Neural cell (in vitro differentiated cells): ENCODE results near the gene NT5C3A. TPM values are rescaled to one million over a fixed set of nuclear protein-coding genes. Genes with fewer than 3 reads are reported as not detected.
A peak's percentile ranks its signal among the peaks of the same experiment; 100 is the strongest.

Source experiments
- H2AFZ ChIP-seq: fragments of 200-600, 300-800 bp; sonication (generic), shearing (Covaris generic); 2 replicates; pipeline ENCODE4 v1.6.0; 2014; ENCODE audit warnings: low read depth, mild to moderate bottlenecking, antibody characterized with exemption, low read length, moderate library complexity
- H3F3A ChIP-seq: fragments of 200-600 bp; shearing (Covaris generic); 2 replicates; pipeline ENCODE4 v1.6.1; 2016; ENCODE audit warnings: mild to moderate bottlenecking, moderate library complexity, mixed read lengths, antibody characterized with exemption, low read length; ENCODE audit not compliant: insufficient read depth, poor library complexity, severe bottlenecking
- H3K27ac ChIP-seq: fragments of 200-600, 300-800 bp; sonication (generic), shearing (Covaris generic); 2 replicates; pipeline ENCODE4 v1.5.1; 2014; ENCODE audit warnings: mild to moderate bottlenecking, low read length, moderate library complexity
- H3K27me3 ChIP-seq: fragments of 300-800, 200-600 bp; sonication (generic), shearing (Covaris generic); 2 replicates; pipeline ENCODE4 v1.6.0; 2014; ENCODE audit warnings: mild to moderate bottlenecking, low read depth, low read length, moderate library complexity; ENCODE audit not compliant: insufficient read depth
- H3K36me3 ChIP-seq: fragments of 300-800, 200-600 bp; sonication (generic), shearing (Covaris generic); 2 replicates; pipeline ENCODE4 v1.5.1; 2014; ENCODE audit warnings: mild to moderate bottlenecking, antibody characterized with exemption, low read length, moderate library complexity; ENCODE audit not compliant: insufficient read depth
- H3K4me2 ChIP-seq: fragments of 300-800, 200-600 bp; sonication (generic), shearing (Covaris generic); 2 replicates; pipeline ENCODE4 v1.6.0; 2014; ENCODE audit warnings: mild to moderate bottlenecking, low read length
- H3K4me3 ChIP-seq: fragments of 300-800, 200-600 bp; sonication (generic), shearing (Covaris generic); 2 replicates; pipeline ENCODE4 v1.5.1; 2014; ENCODE audit warnings: mild to moderate bottlenecking, low read length, moderate library complexity
- H3K79me2 ChIP-seq: fragments of 200-600 bp; shearing (Covaris generic); replicated peaks from 2 replicates; pipeline ENCODE4 v1.6.0; 2014; ENCODE audit warnings: mild to moderate bottlenecking, low read length, moderate library complexity; ENCODE audit not compliant: insufficient read depth
- H3K9ac ChIP-seq: fragments of 300-800, 200-600 bp; sonication (generic), shearing (Covaris generic); 2 replicates; pipeline ENCODE4 v1.6.1; 2016; ENCODE audit warnings: mild to moderate bottlenecking, low read length, mixed read lengths
- H3K9me2 ChIP-seq: fragments of 200-600 bp; shearing (Covaris generic); 2 replicates; pipeline ENCODE4 v1.6.1; 2016; ENCODE audit warnings: mild to moderate bottlenecking, low read length, mixed read lengths; ENCODE audit not compliant: insufficient read depth
- H3K9me3 ChIP-seq: fragments of 200-600, 300-800 bp; sonication (generic), shearing (Covaris generic); 2 replicates; pipeline ENCODE4 v1.6.1; 2016; ENCODE audit warnings: mild to moderate bottlenecking, mixed run types, low read length, moderate library complexity, mixed read lengths
- H4K20me1 ChIP-seq: fragments of 200-600 bp; shearing (Covaris generic); 2 replicates; pipeline ENCODE4 v1.6.1; 2016; ENCODE audit warnings: mild to moderate bottlenecking, mixed run types; ENCODE audit not compliant: insufficient read depth
- EP300 ChIP-seq: fragments of 450-650 bp; conservative IDR thresholded peaks from 2 replicates; pipeline ENCODE4 v1.6.1; 2014; ENCODE audit warnings: antibody characterized with exemption, mild to moderate bottlenecking, moderate library complexity; ENCODE audit not compliant: poor library complexity, severe bottlenecking
- EZH2 ChIP-seq: fragments of 200-600, 300-800 bp; shearing (Covaris generic), sonication (generic); IDR thresholded peaks from 2 replicates; pipeline ENCODE4 v1.6.1; 2014; ENCODE audit warnings: antibody characterized with exemption, low read length, borderline replicate concordance, mild to moderate bottlenecking; ENCODE audit not compliant: insufficient read depth, poor library complexity, severe bottlenecking
- MXI1 ChIP-seq: fragments of 450-650 bp; conservative IDR thresholded peaks from 2 replicates; pipeline ENCODE4 v1.6.1; 2014; ENCODE audit warnings: antibody characterized with exemption, mild to moderate bottlenecking; ENCODE audit not compliant: poor library complexity, severe bottlenecking
- POLR2AphosphoS5 ChIP-seq: IDR thresholded peaks from 2 replicates; pipeline ENCODE4 v1.6.1; 2012
- RAD21 ChIP-seq: fragments of 450-650 bp; conservative IDR thresholded peaks from 2 replicates; pipeline ENCODE4 v1.6.1; 2014; ENCODE audit warnings: antibody characterized with exemption, mild to moderate bottlenecking, moderate library complexity
- SMC3 ChIP-seq: fragments of 450-650 bp; conservative IDR thresholded peaks from 2 replicates; pipeline ENCODE4 v1.6.1; 2014; ENCODE audit warnings: antibody characterized with exemption, mild to moderate bottlenecking, moderate library complexity; ENCODE audit not compliant: poor library complexity
- TAF1 ChIP-seq: IDR thresholded peaks from 2 replicates; pipeline ENCODE4 v1.6.1; 2012; ENCODE audit warnings: low read depth
- polyA plus RNA-seq: library from polyadenylated mRNA; depleted of rRNA; stranded (reverse); fragments of >200 nt; gene quantifications from 2 replicates; pipeline ENCODE4 v1.2.3, GENCODE V29; 2014
- TF ChIP-seq, protein P1 (sequence below): IDR thresholded peaks from 2 replicates; pipeline ENCODE4 v1.6.1; 2012; ENCODE audit warnings: borderline replicate concordance
- TF ChIP-seq, protein P2 (sequence below): fragments of 450-650 bp; IDR thresholded peaks from 2 replicates; pipeline ENCODE4 v1.5.1; 2014; ENCODE audit warnings: antibody characterized with exemption, mild to moderate bottlenecking, moderate library complexity; ENCODE audit not compliant: poor library complexity, severe bottlenecking

Gene NT5C3A
- polyA plus RNA-seq, 1 donor from 2014 or later = 99.2 TPM

DNA sequence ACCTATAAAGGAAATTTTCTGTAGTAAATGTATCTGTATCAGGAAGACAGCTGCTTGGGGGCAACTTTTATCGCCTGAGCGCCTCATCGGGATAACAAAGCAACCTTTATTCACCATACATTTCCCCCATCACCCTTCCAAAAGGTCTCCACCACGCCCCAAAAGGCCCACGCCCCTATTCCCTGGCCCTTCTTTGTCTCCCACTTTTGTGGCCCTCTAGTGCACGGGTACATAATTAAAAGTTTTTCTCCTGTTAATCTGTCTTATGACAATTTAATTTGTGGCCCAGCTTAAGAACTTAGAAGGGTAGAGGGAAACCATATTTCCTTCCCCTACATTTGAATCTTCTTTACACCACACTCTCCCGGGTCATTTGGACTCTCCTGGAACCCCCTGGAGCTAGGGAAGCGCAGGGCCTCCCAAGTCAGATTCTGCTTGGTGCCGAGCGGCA lies 46.0 kb upstream of the NT5C3A start:
- Histone ChIP-seq H3K36me3 (no peaks in the 10 kb centered on the region), H3F3A (no peaks in the 10 kb centered on the region), H2AFZ (no peak overlapping the region)

DNA sequence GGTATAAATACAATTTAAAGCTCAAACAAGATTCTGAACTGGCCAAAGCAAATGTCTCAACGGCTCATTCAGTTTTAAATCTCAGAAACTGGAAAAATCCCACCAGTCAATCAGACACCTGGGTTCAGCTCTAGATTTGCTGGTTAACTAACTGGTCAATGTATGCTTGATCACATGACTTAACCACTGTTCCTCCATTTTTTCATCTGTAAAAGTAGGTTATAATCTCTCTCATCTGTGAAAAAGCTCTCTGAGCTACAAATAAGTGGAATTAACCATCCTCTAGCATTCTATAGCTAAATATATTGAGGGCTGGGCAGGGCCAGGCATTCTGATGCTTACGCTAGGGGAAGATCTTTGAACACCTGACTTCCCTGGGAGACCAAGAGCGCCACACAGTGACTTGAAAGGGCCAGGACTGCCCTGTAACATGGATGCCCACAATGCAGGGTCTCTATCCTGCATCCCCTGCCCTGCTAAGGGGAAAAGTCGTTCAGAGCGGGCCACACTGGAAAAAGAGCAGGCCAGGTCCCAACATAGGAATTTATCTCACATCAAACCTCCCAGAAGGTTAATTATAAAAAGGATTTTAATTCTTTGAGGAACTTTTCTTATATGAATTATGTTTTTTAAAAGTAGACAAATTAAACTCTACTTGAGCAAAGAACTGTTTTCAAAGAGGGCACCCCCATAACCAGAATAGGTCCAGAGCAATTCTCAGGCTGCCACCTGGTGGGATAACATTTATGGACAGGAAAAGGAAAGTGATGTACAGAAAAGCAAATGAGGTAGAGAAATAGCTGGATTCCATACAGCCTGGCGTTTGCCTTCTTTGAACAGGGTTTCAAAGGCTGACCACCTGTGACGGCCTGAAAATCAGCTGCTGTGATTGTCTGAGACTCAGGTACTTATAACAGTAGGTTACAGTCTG lies 44.8 kb upstream of the NT5C3A start:
- no peak overlapping the region for H3K9ac ChIP-seq
- peak overlapping the region; percentile 69 for H3K4me2 ChIP-seq
- H4K20me1 ChIP-seq = no peaks in the 10 kb centered on the region
- no peaks in the 10 kb centered on the region for H3K9me3 ChIP-seq
- H3K27ac ChIP-seq = no peak overlapping the region
- no peaks in the 10 kb centered on the region for H3K9me2 ChIP-seq
- no peak overlapping the region for H2AFZ ChIP-seq
- peak overlapping the region; percentile 82 for H3K4me3 ChIP-seq
- no peaks in the 10 kb centered on the region for H3K27me3 ChIP-seq
- peaks cover 46% of the 10 kb centered on the region for H3K79me2 ChIP-seq
- no peaks in the 10 kb centered on the region for H3F3A ChIP-seq
- H3K36me3 ChIP-seq = no peaks in the 10 kb centered on the region
- TF ChIP-seq, protein P1, sequence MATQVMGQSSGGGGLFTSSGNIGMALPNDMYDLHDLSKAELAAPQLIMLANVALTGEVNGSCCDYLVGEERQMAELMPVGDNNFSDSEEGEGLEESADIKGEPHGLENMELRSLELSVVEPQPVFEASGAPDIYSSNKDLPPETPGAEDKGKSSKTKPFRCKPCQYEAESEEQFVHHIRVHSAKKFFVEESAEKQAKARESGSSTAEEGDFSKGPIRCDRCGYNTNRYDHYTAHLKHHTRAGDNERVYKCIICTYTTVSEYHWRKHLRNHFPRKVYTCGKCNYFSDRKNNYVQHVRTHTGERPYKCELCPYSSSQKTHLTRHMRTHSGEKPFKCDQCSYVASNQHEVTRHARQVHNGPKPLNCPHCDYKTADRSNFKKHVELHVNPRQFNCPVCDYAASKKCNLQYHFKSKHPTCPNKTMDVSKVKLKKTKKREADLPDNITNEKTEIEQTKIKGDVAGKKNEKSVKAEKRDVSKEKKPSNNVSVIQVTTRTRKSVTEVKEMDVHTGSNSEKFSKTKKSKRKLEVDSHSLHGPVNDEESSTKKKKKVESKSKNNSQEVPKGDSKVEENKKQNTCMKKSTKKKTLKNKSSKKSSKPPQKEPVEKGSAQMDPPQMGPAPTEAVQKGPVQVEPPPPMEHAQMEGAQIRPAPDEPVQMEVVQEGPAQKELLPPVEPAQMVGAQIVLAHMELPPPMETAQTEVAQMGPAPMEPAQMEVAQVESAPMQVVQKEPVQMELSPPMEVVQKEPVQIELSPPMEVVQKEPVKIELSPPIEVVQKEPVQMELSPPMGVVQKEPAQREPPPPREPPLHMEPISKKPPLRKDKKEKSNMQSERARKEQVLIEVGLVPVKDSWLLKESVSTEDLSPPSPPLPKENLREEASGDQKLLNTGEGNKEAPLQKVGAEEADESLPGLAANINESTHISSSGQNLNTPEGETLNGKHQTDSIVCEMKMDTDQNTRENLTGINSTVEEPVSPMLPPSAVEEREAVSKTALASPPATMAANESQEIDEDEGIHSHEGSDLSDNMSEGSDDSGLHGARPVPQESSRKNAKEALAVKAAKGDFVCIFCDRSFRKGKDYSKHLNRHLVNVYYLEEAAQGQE = no peak
- TF ChIP-seq MXI1 (no peak), POLR2AphosphoS5 (no peak), TAF1 (no peak), EZH2 (no peak), RAD21 (peak; percentile 69), SMC3 (peak; percentile 79)
- TF ChIP-seq, protein P2, sequence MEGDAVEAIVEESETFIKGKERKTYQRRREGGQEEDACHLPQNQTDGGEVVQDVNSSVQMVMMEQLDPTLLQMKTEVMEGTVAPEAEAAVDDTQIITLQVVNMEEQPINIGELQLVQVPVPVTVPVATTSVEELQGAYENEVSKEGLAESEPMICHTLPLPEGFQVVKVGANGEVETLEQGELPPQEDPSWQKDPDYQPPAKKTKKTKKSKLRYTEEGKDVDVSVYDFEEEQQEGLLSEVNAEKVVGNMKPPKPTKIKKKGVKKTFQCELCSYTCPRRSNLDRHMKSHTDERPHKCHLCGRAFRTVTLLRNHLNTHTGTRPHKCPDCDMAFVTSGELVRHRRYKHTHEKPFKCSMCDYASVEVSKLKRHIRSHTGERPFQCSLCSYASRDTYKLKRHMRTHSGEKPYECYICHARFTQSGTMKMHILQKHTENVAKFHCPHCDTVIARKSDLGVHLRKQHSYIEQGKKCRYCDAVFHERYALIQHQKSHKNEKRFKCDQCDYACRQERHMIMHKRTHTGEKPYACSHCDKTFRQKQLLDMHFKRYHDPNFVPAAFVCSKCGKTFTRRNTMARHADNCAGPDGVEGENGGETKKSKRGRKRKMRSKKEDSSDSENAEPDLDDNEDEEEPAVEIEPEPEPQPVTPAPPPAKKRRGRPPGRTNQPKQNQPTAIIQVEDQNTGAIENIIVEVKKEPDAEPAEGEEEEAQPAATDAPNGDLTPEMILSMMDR = peak; percentile 62

More for the DNA sequence above, 46.0 kb upstream of the NT5C3A start:
- H3K9me2 ChIP-seq = no peaks in the 10 kb centered on the region
- peak overlapping the region; percentile 82 for H3K4me3 ChIP-seq
- no peaks in the 10 kb centered on the region for H4K20me1 ChIP-seq
- no peak for TF ChIP-seq TAF1
- no peak for TF ChIP-seq EZH2
- TF ChIP-seq, protein P2 = no peak
- TF ChIP-seq, protein P1 = no peak
- TF ChIP-seq EP300 = no peak
- TF ChIP-seq POLR2AphosphoS5 = no peak
- TF ChIP-seq RAD21 = no peak
- TF ChIP-seq MXI1 = no peak
- H3K9me3 ChIP-seq = no peaks in the 10 kb centered on the region
- peaks cover 46% of the 10 kb centered on the region for H3K79me2 ChIP-seq
- peak overlapping the region; percentile 71 for H3K9ac ChIP-seq
- peak overlapping the region; percentile 69 for H3K4me2 ChIP-seq
- no peak overlapping the region for H3K27ac ChIP-seq
- H3K27me3 ChIP-seq = no peaks in the 10 kb centered on the region
